ES-I3 (cell line): Measurements from ENCODE around the gene MBD3L2B.
"Not testable (repeated sequence)": the region's sequence is repeated elsewhere in the genome, so short reads cannot be mapped to it uniquely, and the experiment has no call there.

Source experiments
- H3K36me3 ChIP-seq: 2 replicates; pipeline ENCODE4 v1.6.1; 2013; ENCODE audit warnings: mild to moderate bottlenecking, low read length, control low read depth, moderate library complexity; ENCODE audit not compliant: insufficient read depth
- H3K4me1 ChIP-seq: 2 replicates; pipeline ENCODE4 v1.6.1; 2013; ENCODE audit warnings: mild to moderate bottlenecking, control low read depth, low read length; ENCODE audit not compliant: insufficient read depth
- H3K9ac ChIP-seq: 2 replicates; pipeline ENCODE4 v1.6.1; 2013; ENCODE audit warnings: low read depth, mild to moderate bottlenecking, low read length, moderate library complexity
- H3K9me3 ChIP-seq: 2 replicates; pipeline ENCODE4 v1.6.1; 2013; ENCODE audit warnings: mild to moderate bottlenecking, low read length, moderate library complexity; ENCODE audit not compliant: control insufficient read depth, insufficient read depth

Gene MBD3L2B

DNA sequence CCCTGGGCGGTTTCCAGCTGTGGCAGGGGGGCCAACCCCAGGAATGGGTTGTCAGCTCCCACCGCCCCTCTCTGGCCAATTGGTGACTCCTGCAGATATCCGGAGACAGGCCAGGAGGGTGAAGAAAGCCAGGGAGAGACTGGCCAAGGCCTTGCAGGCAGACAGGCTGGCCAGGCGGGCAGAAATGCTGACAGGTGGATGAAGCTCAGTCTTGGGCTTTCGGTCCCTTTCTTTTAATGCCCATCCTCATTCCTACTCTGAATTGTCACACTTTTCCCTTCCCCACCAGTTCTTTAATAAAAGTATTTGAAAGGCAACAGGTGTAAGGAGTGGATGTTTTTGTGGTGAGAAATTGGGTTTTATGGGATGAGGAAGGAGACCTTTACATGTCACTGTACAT is 30.2 kb upstream of the MBD3L2B start:
- H3K9ac ChIP-seq, H3K4me1 ChIP-seq, H3K36me3 ChIP-seq, H3K9me3 ChIP-seq: not testable (repeated sequence)

DNA sequence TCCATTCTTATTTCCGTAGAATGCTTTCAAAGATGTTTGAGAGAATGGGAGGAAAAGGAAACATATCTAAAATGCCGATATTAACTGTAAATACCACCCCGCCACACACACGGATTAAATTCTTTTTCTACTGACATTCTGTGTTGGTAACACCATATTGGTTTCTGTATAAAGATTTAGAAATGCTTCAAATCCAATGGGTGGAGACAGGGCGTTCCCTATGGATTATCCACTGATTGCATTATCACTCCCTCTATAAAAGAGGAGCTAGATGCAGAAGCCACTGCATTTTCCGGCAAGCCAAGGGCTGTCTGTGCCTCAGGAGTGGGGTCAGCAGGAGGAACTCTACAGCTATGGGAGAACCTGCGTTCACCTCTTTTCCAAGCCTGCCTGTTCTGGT is 27.8 kb upstream of the MBD3L2B start, which contains the start of gene MBD3L2:
MBD3L2 (plus strand) TSS at position 301 of the 400 bp plus-strand sequence; CDS start at position 354, 53 bp downstream.
- H3K36me3 ChIP-seq, H3K9me3 ChIP-seq, H3K9ac ChIP-seq, H3K4me1 ChIP-seq: not testable (repeated sequence)

DNA sequence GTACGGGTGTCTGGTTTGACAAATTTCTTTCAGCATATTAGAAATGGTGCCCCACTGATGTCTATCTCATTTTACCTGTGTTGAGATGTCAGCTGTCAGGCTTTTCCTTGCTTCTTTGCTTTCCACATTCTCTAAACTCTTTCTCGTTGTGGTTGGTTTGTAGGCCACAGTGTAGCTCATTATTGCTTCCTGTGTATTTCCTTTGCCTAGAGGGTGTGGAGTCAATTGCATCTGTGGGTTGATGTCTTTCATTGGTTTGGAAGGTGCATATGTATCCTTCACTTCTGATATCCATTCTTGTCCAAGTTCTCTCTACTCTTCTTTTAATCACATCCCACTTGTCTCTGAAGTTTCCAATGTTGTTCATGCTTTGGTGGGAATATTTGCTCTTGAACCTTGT is 20.3 kb upstream of the MBD3L2B start:
- not testable (repeated sequence) for H3K4me1 ChIP-seq, H3K9ac ChIP-seq, H3K9me3 ChIP-seq, H3K36me3 ChIP-seq

DNA sequence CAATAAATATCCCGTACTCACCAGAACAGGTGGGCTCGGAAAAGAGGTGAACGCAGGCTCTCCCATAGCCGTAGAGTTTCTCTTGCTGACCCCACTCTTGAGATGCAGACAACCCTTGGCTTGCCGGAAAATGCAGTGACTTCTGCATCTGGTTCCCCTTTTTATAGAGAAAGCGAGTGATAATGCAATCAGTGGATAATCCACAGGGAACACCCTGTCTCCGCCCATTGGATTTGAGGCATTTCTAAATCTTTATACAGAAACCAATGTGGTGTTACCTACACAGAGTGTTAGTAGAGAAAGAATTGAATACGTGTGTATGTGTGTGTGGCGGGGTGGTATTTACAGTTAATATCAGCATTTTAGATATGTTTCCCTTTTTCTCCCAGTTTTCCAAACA is 18.8 kb upstream of the MBD3L2B start, which contains the start of gene MBD3L4:
MBD3L4 (minus strand) TSS at position 101 of the 400 bp plus-strand sequence; CDS start at position 66, 35 bp downstream.
- not testable (repeated sequence) for H3K9ac ChIP-seq, H3K36me3 ChIP-seq, H3K9me3 ChIP-seq, H3K4me1 ChIP-seq

DNA sequence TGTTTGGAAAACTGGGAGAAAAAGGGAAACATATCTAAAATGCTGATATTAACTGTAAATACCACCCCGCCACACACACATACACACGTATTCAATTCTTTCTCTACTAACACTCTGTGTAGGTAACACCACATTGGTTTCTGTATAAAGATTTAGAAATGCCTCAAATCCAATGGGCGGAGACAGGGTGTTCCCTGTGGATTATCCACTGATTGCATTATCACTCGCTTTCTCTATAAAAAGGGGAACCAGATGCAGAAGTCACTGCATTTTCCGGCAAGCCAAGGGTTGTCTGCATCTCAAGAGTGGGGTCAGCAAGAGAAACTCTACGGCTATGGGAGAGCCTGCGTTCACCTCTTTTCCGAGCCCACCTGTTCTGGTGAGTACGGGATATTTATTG is 9.0 kb upstream of the MBD3L2B start, which contains the start of gene MBD3L5:
MBD3L5 (plus strand) TSS at position 301 of the 400 bp plus-strand sequence; CDS start at position 335, 34 bp downstream.
- H3K4me1 ChIP-seq, H3K36me3 ChIP-seq, H3K9me3 ChIP-seq, H3K9ac ChIP-seq: not testable (repeated sequence)

DNA sequence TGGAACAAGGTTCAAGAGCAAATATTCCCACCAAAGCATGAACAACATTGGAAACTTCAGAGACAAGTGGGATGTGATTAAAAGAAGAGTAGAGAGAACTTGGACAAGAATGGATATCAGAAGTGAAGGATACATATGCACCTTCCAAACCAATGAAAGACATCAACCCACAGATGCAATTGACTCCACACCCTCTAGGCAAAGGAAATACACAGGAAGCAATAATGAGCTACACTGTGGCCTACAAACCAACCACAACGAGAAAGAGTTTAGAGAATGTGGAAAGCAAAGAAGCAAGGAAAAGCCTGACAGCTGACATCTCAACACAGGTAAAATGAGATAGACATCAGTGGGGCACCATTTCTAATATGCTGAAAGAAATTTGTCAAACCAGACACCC is 7.6 kb upstream of the MBD3L2B start:
- H3K4me1 ChIP-seq, H3K9ac ChIP-seq, H3K36me3 ChIP-seq, H3K9me3 ChIP-seq: not testable (repeated sequence)

DNA sequence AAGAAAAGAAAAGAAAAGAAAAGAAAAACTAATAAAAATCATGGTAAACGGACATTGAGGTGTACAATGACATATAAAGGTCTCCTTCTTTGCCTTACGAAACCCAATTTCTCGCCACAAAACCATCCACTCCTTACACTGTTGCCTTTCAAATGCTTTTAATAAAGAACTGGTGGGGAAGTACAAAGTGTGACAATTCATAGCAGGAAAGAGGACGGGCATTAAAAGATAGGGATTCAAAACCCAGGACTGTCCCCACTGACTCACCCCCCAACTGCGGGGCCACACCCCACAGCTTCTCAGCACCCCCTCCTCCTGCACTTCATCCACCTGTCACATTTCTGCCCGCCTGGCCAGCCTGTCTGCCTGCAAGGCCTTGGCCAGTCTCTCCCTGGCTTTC is 2.4 kb downstream of the MBD3L2B start:
- no peaks in the 10 kb centered on the region for H3K36me3 ChIP-seq
- H3K9me3 ChIP-seq: no peaks in the 10 kb centered on the region

DNA sequence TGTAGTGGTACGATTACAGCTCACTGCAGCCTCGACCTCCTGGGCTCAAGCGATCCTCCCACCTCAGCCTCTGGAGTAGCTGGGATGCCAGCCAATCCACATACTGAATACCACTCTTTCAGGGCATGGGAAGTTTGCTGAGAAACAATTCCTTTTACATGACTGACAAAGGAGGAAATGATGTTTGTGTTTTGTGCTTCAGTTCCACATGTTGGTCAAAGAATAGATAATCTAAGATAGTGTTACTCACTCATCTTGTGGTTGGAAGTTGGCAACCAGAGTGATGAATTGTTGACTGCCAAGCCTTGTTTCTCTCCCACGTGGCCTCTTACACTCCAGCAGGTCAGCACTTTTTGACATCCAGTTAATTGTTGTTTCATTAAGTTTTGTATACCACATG is 7.6 kb downstream of the MBD3L2B start:
- Histone ChIP-seq H3K9ac (no peak overlapping the region), H3K36me3 (no peaks in the 10 kb centered on the region), H3K4me1 (no peaks in the 10 kb centered on the region), H3K9me3 (no peaks in the 10 kb centered on the region)

More for the DNA sequence above, 2.4 kb downstream of the MBD3L2B start:
- Histone ChIP-seq H3K4me1 (no peaks in the 10 kb centered on the region), H3K9ac (no peak overlapping the region)

DNA sequence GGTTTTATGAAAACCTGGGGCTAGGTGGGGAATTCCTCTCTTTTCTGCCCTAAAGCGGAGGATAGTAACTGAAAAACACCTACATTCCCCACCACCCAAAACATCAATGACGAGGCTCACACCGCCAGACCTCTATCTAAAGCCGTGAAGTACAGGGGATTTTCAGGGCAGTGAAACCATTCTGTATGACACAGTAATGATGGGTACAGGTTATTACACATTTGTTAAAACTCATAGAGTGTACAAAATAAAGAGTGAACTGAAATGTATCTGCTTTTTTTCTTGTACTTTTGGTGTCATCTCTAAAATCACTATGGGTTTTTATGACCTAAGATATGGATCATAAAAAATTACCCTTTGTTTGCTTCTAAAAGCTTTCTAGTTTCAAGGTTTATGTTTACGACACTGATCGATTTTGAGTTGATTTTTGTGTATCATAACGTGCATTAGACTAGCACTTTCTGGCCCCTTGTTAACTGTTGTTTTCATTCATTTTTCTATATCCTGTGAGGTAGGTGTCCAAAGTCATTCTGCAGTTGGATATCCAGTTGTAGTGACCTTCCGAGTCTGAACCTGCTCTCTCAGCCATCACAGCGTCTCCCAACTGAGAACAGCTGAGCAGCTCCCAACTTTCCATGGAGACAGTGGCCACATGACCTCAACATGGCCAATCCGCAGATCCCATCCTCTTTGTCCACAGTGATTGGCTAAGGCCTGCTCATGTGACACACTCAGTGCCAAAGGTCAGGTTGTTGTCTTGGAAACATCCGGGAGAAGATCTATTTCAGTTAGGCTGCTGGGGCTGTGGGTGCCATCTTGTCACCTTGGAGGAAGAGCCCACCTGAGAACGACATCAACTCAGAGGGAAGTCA is 10.3 kb downstream of the MBD3L2B start:
- H3K36me3 ChIP-seq: no peaks in the 10 kb centered on the region
- no peak overlapping the region for H3K9ac ChIP-seq
- H3K9me3 ChIP-seq: no peaks in the 10 kb centered on the region
- no peaks in the 10 kb centered on the region for H3K4me1 ChIP-seq

DNA sequence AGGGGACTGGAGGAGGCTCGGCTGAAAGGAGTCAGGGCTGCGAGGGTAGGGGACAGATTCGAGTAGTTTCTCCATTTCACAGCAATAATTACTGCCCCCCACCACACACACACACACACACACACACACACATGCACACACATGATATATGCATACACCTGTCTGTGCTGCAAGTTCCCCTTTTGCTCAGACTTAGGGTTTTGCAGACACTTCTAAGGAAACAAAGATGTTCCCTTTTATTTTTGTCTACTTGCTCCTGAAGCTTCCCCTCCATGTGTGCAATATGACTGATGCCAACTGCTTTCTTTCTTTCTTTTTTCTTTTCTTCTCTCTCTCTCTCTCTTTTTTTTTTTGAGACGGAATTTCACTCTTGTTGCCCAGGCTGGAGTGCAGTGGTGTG is 13.4 kb downstream of the MBD3L2B start:
- no peak overlapping the region for H3K9ac ChIP-seq
- H3K36me3 ChIP-seq: no peaks in the 10 kb centered on the region
- H3K4me1 ChIP-seq: no peaks in the 10 kb centered on the region
- H3K9me3 ChIP-seq: no peaks in the 10 kb centered on the region

DNA sequence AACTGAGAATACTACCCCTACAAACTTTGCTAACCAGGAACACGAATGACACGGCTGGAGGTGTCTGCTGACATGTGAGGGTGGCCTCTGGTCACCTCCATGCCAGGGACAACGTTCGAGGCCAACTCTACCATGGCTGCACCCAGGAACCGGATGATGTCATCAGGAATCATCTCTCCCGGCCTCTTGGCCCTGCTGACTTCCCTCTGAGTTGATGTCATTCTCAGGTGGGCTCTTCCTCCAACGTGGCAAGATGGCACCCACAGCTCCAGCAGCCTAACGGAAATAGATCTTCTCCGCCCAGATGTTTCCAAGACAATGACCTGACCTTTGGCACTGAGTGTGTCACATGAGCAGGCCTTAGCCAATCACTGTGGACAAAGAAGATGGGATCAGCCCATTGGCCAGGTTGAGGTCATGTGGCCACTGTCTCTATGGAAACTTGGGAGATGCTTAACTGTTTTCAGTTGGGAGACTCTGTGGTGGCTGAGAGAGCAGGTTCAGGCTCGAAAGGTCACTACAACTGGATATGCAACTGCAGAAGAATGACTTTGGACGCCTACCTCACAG is 15.0 kb downstream of the MBD3L2B start:
- Histone ChIP-seq H3K9ac (no peak overlapping the region), H3K4me1 (no peaks in the 10 kb centered on the region), H3K9me3 (no peaks in the 10 kb centered on the region), H3K36me3 (no peaks in the 10 kb centered on the region)

DNA sequence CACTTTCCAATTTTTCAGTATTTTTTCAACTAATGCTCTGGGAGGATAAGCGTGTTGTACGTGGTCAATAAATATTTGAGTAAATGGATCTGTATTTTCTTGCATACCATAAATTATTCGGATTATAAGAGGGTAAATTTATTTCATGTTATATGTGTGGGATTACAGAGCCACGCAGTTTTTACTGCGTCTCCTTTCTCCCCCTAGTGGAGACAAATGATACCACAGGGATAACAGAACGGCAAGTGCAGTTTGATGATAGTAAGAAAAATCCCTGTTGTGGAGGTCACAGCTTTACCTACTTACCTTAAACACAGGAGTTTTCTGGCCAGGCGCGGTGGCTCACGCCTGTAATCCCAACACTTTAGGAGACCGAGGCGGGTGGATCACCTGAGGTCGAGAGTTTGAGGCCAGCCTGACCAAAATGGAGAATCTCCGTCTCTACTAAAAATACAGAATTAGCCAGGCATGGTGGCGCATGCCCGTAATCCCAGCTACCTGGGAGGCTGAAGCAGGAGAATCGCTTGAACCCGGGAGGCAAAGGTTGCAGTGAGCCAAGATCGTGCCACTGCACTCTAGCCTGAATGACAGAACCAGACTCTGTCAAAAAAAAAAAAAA is 16.8 kb downstream of the MBD3L2B start:
- Histone ChIP-seq H3K9me3 (no peaks in the 10 kb centered on the region), H3K36me3 (no peaks in the 10 kb centered on the region), H3K9ac (no peak overlapping the region), H3K4me1 (no peaks in the 10 kb centered on the region)

DNA sequence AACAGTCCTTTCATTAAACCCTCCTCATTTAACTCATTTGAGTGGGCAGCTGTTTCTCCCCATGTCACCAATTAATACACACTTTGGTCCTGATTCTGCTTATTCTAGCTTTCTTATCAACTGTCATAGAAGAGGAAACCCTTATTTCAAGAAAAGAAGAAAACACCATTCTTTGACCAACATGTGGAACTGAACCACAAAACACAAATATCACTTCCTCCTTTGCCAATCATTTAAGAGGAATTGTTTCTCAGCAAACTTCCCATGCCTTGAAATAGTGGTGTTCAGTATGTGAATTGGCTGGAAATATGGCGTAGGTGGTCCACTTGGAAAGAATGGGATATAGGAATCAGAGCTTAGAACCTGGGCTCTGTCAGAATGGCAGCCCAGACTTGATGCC is 20.4 kb downstream of the MBD3L2B start:
- no peak overlapping the region for H3K9ac ChIP-seq
- H3K9me3 ChIP-seq: no peaks in the 10 kb centered on the region
- H3K4me1 ChIP-seq: no peaks in the 10 kb centered on the region
- no peaks in the 10 kb centered on the region for H3K36me3 ChIP-seq

DNA sequence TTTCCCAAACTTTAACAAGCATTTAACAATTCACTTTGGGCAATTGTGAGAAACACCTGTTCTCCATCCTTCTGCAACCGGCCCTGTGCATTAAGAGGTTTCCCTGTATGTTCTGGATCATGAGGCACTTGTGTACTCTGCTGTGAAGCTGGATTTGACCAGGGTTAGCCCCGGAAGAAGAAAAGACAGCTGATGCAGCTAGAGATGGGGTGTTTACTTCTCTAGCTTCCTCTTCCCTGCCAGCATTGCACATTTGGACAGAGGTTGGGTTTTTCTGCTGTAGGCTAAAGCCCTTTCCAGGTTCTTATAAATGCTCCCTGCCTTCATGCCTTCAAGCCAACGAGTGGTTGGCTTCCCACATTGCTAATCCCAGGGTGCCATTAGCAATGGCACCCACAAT is 20.9 kb downstream of the MBD3L2B start:
- no peaks in the 10 kb centered on the region for H3K4me1 ChIP-seq
- no peaks in the 10 kb centered on the region for H3K9me3 ChIP-seq
- no peaks in the 10 kb centered on the region for H3K36me3 ChIP-seq
- no peak overlapping the region for H3K9ac ChIP-seq

DNA sequence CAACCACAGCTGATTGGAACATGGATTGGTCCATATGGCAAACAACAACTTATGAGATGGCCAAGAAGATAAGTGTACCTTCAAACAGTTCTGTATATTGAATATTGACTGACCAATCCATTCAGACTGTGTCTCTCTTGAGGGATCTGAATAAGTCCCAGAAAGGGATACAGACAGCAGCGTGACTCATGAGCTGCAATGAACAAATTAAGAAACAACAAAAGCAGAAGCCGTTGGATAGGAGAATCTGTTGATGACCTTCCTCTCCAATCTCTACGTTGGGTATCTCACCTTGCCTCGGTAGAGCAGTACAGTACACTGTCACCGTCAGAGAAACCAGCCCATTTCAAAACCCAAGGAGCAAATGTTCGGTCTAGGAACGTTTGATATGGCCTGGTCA is 21.3 kb downstream of the MBD3L2B start:
- Histone ChIP-seq H3K9ac (no peak overlapping the region), H3K9me3 (no peaks in the 10 kb centered on the region)

More for the DNA sequence above, 21.3 kb downstream of the MBD3L2B start:
- no peaks in the 10 kb centered on the region for H3K4me1 ChIP-seq
- no peaks in the 10 kb centered on the region for H3K36me3 ChIP-seq
